HG02623 (cell line): ENCODE measurements around the gene SERINC2.
A peak's percentile ranks its signal among the peaks of the same experiment; 100 is the strongest.
"Not testable (repeated sequence)": the region's sequence is repeated elsewhere in the genome, so short reads cannot be mapped to it uniquely, and the experiment has no call there.

Experiments used
- ATAC-seq: cut with Tn5 transposase; IDR thresholded peaks from one replicate; pipeline ENCODE4 v1.9.1; 2021; ENCODE audit warnings: moderate library complexity; ENCODE audit not compliant: unreplicated experiment

The SERINC2 gene

GRCh38 chr1:31412205-31412604 is 808 bp upstream of the SERINC2 start:
- no peak for ATAC-seq

DNA sequence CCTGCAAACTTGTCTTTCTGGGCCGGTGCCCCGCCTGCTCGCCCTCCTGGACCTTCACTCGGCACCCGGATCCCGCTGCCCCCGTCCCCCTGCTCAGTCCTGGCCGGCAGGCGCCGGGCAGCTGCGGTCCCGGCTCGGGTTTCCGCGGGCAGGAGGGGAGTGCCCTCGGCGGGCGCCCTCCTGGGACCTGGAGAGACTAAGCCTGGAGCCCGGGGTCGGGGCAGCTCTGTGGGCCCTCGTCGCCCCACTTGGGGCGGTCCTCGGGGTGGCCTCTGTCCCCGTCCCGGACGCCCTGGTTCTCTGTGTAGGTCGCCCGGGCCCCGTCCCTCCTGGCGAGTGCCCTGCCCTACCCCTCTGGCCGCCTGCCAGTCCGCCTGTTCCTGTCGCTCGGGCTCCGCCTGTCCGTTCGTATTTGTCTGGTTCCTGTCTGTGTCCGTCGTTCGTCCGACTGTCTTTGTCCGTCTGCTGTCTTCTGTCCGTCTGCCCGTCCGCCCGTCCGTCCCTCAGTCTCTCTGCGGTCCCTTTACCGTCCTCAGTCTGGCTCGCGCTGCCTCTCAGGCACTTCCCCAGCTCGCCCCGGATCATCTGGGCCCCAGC is 490 bp downstream of the SERINC2 start:
- ATAC-seq: no peak

DNA sequence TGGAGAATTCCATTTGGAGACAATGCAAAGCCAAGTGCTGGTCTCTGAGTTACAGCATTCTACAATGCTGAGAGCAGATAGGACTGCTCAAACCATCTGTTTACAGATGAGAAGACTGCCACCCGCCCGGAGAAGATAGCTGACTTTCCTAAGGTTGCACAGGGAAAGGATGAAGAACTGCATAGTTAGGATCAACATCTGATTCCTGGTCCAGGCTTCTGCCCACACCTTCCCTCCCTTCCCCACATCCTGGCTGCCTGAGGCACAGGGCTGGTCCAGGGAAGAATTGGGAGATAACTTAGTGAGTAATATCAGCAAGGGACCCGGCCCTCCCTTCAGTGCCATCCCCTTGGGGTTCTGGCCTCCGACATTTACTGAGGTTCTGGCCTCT is 2.0 kb downstream of the SERINC2 start:
- ATAC-seq: no peak

DNA sequence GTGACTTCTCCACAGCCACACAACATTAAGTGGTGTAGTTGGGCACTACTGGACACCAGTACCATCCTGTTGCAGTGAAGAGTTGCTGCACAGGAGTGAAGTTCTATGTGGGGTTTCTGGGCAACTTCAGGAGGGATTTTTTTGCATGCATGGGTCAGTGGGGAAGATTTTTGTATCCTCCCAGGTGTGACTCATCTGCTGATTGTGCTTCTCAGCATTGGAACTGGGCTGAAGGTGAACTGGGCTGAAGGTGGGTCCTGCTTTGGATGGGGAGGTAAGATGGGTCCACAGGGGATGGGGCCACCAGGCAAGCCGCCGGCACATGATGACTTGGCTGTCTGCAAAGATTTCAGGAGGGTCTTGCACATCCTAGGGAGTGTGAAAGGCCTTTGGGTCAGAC is 2.6 kb downstream of the SERINC2 start:
- ATAC-seq: no peak

- no peak for ATAC-seq
These were observed 3.2 kb downstream of the SERINC2 start for GRCh38 chr1:31416101-31416736.

GRCh38 chr1:31417148-31417547 is 4.1 kb downstream of the SERINC2 start:
- no peak for ATAC-seq

GRCh38 chr1:31418626-31419323 is 5.8 kb downstream of the SERINC2 start:
- ATAC-seq: no peak

DNA sequence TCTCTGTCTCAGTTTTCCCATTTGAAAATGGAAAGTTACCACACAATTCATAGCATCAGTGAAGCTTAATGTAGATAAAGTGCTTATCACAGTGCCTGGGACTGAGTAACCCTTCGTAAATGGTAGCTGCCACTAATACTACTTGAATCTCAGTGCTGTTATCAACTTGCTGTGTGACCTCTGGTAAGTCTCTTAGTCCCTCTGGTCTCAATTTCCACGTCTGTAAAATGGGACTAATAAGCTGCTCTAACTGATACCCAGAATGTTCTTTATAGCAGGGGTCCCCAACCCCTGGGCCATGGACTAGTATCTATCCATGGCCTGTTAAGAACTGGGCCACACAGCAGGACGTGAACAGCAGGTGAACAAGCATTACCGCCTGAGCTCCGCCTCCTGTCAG is 7.7 kb downstream of the SERINC2 start:
- ATAC-seq: no peak

DNA sequence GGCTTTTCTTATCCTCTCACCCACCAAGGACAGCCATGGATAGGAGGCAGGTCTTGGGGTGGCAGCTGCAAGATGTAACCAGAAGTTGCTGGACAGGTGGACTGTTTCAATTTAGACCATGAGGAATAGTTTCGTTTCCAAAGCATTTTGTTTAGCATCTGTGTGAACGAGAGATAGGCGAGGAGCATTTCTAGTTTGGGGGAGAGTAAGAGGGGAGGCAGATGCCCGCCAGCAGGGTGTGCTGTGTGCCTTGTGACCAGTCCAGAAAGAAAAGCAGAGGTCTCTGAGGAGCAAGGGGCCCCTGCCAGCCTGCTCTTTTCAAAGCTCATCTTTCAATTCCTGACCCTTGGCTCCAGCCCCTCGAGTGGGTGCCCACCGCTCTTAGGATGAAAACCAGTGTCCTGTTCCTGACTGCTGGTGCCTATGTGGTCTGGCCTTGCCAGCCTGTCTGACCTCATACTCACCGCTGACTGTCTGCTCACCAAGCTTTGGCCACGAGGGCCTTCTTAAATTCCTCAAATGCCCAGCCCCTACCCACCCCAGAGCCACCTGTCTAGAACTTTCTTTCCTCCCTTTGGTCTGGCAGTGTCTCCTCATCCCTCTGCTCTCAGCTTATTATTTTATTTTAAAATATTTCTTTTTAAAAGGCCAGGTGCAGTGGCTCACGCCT is 8.5 kb downstream of the SERINC2 start:
- ATAC-seq: no peak

GRCh38 chr1:31422505-31423319 is 9.7 kb downstream of the SERINC2 start:
- ATAC-seq: no peak

GRCh38 chr1:31423418-31423947 is 10.5 kb downstream of the SERINC2 start:
- peak; percentile 81 for ATAC-seq

DNA sequence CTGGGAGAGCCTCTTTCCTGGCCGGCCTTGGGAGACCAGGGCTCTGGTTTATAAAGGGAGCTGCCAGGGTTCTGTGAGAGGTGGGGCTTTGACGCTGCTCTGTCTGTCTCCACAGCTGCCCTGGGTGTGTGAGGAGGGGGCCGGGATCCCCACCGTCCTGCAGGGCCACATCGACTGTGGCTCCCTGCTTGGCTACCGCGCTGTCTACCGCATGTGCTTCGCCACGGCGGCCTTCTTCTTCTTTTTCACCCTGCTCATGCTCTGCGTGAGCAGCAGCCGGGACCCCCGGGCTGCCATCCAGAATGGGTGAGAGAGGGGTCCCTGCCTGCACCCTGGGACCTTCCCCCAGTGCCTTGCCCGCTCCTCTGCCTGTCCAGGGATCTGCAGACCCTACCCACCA is 11.6 kb downstream of the SERINC2 start:
- no peak for ATAC-seq

GRCh38 chr1:31425301-31426081 is 12.5 kb downstream of the SERINC2 start:
- no peak for ATAC-seq

GRCh38 chr1:31426249-31426922 is 13.4 kb downstream of the SERINC2 start:
- no peak for ATAC-seq

DNA sequence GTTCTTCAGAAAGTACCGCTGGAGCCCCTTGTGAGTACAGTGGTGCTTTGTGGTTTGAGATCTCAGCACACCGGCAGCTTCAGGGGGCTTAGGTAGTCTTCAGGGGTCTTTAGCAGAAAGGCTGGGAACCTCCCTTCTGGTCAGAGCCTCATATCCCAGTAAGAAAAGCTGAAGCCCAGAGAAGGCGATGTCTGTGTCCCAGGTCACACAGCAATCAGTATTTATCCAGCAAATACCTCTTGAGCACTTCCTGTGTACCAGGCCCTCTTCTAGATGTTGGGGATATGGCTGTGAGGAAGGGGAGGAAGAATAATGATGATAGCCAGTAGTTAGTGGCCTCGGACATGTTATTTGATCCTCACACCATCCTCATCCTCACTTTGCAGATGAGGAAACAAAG is 14.3 kb downstream of the SERINC2 start:
- ATAC-seq: no peak

DNA sequence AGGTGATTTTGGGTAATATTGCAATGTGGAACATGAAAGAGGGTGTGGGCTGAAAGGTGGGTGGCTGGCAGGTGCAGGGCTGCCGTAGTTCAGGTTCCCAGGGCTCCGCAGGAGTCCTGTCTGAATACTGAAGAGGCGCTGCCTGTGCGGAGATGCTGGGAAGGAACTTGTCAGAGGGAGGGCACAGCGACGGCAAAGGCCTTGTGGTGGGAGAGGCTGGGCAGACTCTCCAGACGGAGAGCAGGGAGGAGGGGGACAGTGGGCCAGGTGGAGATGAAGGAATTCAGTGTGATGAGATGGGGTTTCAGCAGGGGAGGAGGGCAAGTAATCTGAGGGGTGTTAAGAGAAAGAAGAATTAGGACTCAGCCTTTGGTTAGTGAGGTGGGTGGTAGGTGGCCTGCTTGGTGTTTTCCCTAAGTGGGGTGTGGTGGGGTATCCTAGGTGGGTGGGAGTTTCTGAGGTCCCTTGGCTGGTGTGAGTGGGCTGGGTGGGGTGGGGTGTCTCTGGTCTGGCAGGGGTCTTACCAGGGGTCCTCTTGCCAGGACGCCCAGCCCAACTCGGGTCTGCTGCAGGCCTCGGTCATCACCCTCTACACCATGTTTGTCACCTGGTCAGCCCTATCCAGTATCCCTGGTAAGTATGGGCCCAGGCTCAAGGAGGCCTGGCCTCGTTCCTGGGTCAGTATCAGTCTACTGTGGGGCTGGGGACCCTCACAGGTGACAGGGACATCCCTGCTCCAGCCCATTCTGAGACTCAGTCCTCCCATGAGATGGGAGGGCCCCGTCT is 15.6 kb downstream of the SERINC2 start:
- ATAC-seq: no peak

DNA sequence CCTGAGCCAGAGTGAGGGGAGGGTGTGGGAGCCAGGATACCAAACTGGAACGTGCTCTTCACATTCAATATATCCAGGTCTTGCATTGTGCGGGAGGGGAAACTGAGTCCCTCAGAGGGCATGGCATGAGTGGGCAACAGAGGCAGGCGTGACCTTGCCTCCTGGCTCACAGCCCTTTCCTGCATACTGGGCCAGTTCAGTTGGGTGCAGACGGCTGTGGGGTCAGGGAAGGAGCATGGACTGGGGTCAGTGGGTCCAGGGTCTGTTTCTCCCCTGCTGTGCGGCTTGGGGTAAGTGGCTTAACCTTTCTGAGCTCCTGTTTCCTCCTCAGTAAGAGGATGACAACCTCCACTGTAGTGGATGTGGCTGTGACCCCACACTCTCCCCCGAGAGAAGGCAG is 16.6 kb downstream of the SERINC2 start:
- ATAC-seq: no peak

- ATAC-seq: not testable (repeated sequence)
These were observed 18.6 kb downstream of the SERINC2 start for GRCh38 chr1:31431351-31432257.
